KMS-11 (cell line): ENCODE measurements around the gene SRPK3.

Experiments
- H2AFZ ChIP-seq: fragments of 200-600 bp; sonication (generic); 2 replicates; pipeline ENCODE4 v1.6.1; 2016; ENCODE audit warnings: antibody characterized with exemption, mixed run types, low read depth
- H3K27ac ChIP-seq: fragments of 200-600 bp; sonication (generic); 2 replicates; pipeline ENCODE4 v1.6.1; 2016; ENCODE audit warnings: mild to moderate bottlenecking, mixed run types
- H3K27me3 ChIP-seq: fragments of 200-600 bp; sonication (generic); 2 replicates; pipeline ENCODE4 v1.6.1; 2017; ENCODE audit warnings: mild to moderate bottlenecking, low read depth, mixed run types, moderate library complexity; ENCODE audit not compliant: insufficient read depth
- H3K36me3 ChIP-seq: fragments of 200-600 bp; sonication (generic); 2 replicates; pipeline ENCODE4 v1.6.1; 2017; ENCODE audit warnings: mild to moderate bottlenecking, mixed run types; ENCODE audit not compliant: insufficient read depth
- H3K4me1 ChIP-seq: fragments of 200-600 bp; sonication (generic); 2 replicates; pipeline ENCODE4 v1.6.1; 2016; ENCODE audit warnings: mild to moderate bottlenecking, low read depth, mixed run types; ENCODE audit not compliant: poor library complexity, severe bottlenecking
- H3K4me2 ChIP-seq: fragments of 200-600 bp; sonication (generic); 2 replicates; pipeline ENCODE4 v1.7.0; 2016; ENCODE audit warnings: mild to moderate bottlenecking, mixed run types
- H3K4me3 ChIP-seq: fragments of 200-600 bp; sonication (generic); IDR thresholded peaks from 2 replicates; pipeline ENCODE4 v1.6.1; 2017; ENCODE audit warnings: low read depth, low read length, mixed read lengths; ENCODE audit not compliant: insufficient read depth
- H3K79me2 ChIP-seq: fragments of 200-600 bp; sonication (generic); 2 replicates; pipeline ENCODE4 v1.6.1; 2016; ENCODE audit warnings: low read depth, mixed run types; ENCODE audit not compliant: insufficient read depth
- H3K9ac ChIP-seq: fragments of 200-600 bp; sonication (generic); 2 replicates; pipeline ENCODE4 v1.6.1; 2016; ENCODE audit warnings: mild to moderate bottlenecking, mixed run types
- H4K20me1 ChIP-seq: fragments of 200-600 bp; sonication (generic); 2 replicates; pipeline ENCODE4 v1.6.1; 2016; ENCODE audit warnings: mild to moderate bottlenecking, mixed run types; ENCODE audit not compliant: insufficient read depth
- TF ChIP-seq, protein P1 (sequence below): fragments of 200-600 bp; sonication (generic); conservative IDR thresholded peaks from 2 replicates; pipeline ENCODE4 v1.6.1; 2017; ENCODE audit warnings: low read depth, mild to moderate bottlenecking, antibody characterized with exemption, low read length, moderate library complexity, mixed read lengths

Gene SRPK3

DNA sequence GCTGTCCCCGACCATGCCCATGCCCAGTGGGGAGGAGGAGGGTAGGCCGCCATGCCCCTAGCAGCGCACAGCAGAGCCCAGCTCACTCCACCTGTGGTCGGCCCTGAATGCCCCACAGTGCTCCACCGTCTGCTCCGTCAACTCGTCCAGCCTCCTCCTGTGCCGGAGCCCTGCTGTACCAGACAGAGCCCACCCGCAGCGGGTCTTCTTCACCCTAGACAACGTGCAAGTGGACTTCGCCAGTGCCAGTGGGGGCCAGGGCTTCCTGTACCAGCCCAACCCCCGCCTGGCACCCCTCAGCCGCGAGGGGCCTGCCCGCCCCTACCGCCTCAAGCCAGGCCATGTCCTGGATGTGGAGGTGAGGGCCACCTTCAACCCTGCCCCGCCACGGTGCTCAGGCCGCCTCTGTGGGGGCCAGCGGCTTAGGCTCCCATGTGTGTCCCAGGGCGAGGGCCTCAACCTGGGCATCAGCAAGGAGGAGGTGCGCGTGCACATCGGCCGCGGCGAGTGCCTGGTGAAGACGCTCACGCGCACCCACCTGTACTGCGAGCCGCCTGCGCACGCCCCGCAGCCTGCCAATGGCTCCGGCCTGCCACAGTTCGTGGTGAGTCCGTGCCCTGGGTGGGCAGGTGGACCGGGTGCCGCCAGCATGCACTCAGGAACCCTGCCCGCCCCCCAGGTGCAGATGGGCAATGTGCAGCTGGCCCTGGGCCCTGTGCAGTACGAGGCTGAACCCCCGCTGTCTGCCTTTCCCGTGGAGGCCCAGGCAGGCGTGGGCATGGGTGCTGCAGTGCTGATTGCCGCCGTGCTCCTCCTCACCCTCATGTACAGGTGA is 6.9 kb upstream of the SRPK3 start:
- Histone ChIP-seq H2AFZ (no peak overlapping the region), H3K4me2 (no peak overlapping the region), H3K9ac (no peak overlapping the region), H3K36me3 (no peaks in the 10 kb centered on the region), H3K27me3 (no peaks in the 10 kb centered on the region; the same call in 1 of the 2 replicates), H3K4me3 (no peak overlapping the region), H3K79me2 (no peaks in the 10 kb centered on the region), H3K27ac (no peak overlapping the region), H4K20me1 (no peaks in the 10 kb centered on the region), H3K4me1 (no peaks in the 10 kb centered on the region)
- TF ChIP-seq, protein P1, sequence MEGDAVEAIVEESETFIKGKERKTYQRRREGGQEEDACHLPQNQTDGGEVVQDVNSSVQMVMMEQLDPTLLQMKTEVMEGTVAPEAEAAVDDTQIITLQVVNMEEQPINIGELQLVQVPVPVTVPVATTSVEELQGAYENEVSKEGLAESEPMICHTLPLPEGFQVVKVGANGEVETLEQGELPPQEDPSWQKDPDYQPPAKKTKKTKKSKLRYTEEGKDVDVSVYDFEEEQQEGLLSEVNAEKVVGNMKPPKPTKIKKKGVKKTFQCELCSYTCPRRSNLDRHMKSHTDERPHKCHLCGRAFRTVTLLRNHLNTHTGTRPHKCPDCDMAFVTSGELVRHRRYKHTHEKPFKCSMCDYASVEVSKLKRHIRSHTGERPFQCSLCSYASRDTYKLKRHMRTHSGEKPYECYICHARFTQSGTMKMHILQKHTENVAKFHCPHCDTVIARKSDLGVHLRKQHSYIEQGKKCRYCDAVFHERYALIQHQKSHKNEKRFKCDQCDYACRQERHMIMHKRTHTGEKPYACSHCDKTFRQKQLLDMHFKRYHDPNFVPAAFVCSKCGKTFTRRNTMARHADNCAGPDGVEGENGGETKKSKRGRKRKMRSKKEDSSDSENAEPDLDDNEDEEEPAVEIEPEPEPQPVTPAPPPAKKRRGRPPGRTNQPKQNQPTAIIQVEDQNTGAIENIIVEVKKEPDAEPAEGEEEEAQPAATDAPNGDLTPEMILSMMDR, result no peak

DNA sequence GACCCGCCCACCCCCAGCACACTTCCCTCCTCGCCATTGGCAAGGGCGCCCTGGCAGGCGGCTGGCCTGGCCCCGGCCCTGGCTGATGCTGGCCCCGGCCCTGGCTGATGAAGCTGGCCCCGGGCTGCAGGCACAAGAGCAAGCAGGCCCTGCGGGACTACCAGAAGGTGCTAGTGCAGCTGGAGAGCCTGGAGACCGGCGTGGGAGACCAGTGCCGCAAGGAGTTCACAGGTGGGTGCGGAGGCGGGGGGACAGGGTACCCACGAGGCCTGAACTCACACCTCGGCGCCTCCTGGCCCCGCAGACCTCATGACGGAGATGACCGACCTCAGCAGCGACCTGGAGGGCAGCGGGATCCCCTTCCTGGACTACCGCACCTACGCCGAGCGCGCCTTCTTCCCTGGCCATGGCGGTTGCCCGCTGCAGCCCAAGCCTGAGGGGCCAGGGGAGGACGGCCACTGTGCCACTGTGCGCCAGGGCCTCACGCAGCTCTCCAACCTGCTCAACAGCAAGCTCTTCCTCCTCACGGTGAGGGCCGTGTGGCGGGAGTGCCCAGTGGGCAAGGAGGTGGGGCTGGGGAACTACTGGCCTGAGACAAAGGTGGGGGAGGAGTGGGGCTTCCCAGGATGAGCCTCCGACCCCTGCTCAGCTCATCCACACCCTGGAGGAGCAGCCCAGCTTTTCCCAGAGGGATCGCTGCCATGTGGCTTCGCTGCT is 6.1 kb upstream of the SRPK3 start:
- Histone ChIP-seq H3K4me3 (no peak overlapping the region), H3K27me3 (no peaks in the 10 kb centered on the region; the same call in 1 of the 2 replicates), H4K20me1 (no peaks in the 10 kb centered on the region), H3K9ac (no peak overlapping the region), H3K79me2 (no peaks in the 10 kb centered on the region), H3K4me2 (no peak overlapping the region), H3K27ac (no peak overlapping the region), H3K36me3 (no peaks in the 10 kb centered on the region), H2AFZ (no peak overlapping the region), H3K4me1 (no peaks in the 10 kb centered on the region)
- TF ChIP-seq, protein P1, result no peak

DNA sequence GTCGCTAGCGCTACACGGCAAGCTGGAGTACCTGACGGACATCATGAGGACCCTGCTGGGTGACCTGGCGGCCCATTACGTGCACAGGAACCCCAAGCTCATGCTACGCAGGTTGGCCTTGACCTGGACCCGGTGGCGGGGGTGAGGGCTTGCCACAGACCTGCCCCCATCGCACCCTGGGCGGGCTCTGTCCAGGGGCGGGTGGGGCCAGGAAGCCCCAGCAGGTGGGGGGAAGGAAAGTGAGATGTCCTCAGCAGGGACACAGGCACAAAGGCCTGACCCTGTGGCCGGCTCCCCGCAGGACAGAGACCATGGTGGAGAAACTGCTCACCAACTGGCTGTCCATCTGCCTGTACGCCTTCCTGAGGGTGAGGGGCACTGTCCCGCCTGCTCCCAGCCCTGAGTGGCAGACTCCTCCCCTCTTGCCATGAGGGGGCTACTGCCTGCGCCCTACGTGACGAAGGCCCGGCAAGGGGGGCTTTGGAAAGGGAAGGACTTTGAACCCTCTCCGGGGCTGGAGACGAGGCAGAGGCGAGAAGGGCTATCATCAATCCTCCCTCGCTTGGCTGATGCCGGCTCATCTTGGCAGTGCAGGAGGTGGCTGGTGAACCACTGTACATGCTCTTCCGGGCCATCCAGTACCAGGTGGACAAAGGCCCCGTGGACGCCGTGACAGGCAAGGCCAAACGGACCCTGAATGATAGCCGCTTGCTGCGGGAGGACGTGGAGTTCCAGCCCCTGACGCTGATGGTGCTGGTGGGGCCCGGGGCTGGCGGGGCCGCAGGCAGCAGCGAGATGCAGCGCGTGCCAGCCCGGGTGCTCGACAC is 5.3 kb upstream of the SRPK3 start:
- TF ChIP-seq, protein P1, result no peak
- no peak overlapping the region for H3K27ac ChIP-seq
- no peak overlapping the region for H3K4me2 ChIP-seq

DNA sequence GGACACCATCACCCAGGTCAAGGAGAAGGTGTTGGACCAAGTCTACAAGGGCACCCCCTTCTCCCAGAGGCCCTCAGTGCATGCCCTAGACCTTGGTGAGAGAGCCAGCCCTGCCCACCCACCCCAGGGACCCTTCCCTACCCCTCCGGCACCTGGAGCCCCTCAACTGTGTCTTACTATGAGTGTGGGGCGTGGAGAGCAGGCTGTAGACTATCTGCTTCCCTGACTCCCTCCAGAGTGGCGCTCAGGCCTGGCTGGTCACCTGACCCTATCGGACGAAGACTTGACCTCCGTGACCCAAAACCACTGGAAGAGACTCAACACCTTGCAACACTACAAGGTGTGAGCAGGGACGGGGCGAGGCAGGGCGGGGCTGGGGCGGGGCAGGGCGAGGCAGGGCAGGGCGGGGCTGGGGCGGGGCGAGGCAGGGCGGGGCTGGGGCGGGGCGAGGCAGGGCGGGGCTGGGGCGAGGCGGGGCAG is 4.7 kb upstream of the SRPK3 start:
- TF ChIP-seq, protein P1, result no peak
- H3K4me2 ChIP-seq, result no peak overlapping the region
- no peaks in the 10 kb centered on the region for H3K36me3 ChIP-seq
- no peaks in the 10 kb centered on the region for H3K4me1 ChIP-seq
- H3K4me3 ChIP-seq, result no peak overlapping the region
- H3K9ac ChIP-seq, result no peak overlapping the region
- no peaks in the 10 kb centered on the region for H4K20me1 ChIP-seq
- H3K79me2 ChIP-seq, result no peaks in the 10 kb centered on the region
- H3K27ac ChIP-seq, result no peak overlapping the region
- peaks cover 6% of the 10 kb centered on the region; the same call in 1 of the 2 replicates for H3K27me3 ChIP-seq
- no peak overlapping the region for H2AFZ ChIP-seq

More for the DNA sequence above, 5.3 kb upstream of the SRPK3 start:
- Histone ChIP-seq H3K9ac (no peak overlapping the region), H3K27me3 (peaks cover 5% of the 10 kb centered on the region; the same call in 1 of the 2 replicates), H4K20me1 (no peaks in the 10 kb centered on the region), H3K79me2 (no peaks in the 10 kb centered on the region), H3K4me1 (no peaks in the 10 kb centered on the region), H2AFZ (no peak overlapping the region), H3K36me3 (no peaks in the 10 kb centered on the region), H3K4me3 (no peak overlapping the region)
